Stomach (tissue), 4 donors: ENCODE results near the gene ARHGEF10L.

Source experiments
- EP300 ChIP-seq: sonication (generic); formaldehyde crosslinking; IDR thresholded peaks from one replicate; pipeline ENCODE4 v1.6.1; 2017; ENCODE audit warnings: antibody characterized with exemption
- POLR2A ChIP-seq, 4 donors: fragments of 450-650 bp; IDR thresholded peaks; one replicate each; pipeline ENCODE4 v1.6.1; 2016; ENCODE audit warnings: antibody characterized with exemption in 4 of 4, control low read depth in 2 of 4, mild to moderate bottlenecking in 1 of 4, moderate library complexity in 1 of 4
- POLR2AphosphoS5 ChIP-seq, 3 donors: sonication (generic); formaldehyde crosslinking; IDR thresholded peaks; one replicate each; pipeline ENCODE4 v1.6.1; 2016; ENCODE audit warnings: antibody characterized with exemption in 3 of 3
- TF ChIP-seq, protein P1 (sequence below), 7 experiments: fragments of 450-650 bp in 4 of 7; fragments of 200-600 bp in 3 of 7; sonication (generic) in 3 of 7; IDR thresholded peaks; one replicate each; pipeline ENCODE4 v1.5.1; 2016 to 2019; ENCODE audit warnings: antibody characterized with exemption in 7 of 7, control low read depth in 2 of 7, mild to moderate bottlenecking in 1 of 7

DNA sequence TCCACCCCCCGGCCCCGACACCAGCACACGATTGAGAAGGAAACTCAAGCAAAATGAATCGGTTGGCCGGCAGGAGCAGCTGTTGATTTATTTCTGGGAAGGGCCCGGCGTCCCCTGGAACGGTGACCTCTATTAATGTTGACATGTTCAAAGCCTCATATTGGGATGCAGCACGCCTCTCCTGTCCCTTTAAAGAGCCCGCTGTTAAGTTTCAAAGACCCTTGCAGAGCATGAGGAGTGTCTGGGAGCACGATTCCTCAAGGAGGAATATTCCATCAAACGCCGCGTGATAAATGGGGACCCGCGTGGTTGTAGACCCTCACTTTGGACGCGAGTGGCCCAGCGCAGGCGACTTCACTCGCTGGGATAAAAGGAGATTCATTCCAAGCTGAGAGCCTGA, 194.2 kb downstream of the ARHGEF10L start:
- TF ChIP-seq POLR2A (IDR thresholded peaks at IDR 0.05) (no peak), EP300 (no peak), POLR2AphosphoS5 (IDR thresholded peaks at IDR 0.05) (no peak)
- TF ChIP-seq, protein P1, sequence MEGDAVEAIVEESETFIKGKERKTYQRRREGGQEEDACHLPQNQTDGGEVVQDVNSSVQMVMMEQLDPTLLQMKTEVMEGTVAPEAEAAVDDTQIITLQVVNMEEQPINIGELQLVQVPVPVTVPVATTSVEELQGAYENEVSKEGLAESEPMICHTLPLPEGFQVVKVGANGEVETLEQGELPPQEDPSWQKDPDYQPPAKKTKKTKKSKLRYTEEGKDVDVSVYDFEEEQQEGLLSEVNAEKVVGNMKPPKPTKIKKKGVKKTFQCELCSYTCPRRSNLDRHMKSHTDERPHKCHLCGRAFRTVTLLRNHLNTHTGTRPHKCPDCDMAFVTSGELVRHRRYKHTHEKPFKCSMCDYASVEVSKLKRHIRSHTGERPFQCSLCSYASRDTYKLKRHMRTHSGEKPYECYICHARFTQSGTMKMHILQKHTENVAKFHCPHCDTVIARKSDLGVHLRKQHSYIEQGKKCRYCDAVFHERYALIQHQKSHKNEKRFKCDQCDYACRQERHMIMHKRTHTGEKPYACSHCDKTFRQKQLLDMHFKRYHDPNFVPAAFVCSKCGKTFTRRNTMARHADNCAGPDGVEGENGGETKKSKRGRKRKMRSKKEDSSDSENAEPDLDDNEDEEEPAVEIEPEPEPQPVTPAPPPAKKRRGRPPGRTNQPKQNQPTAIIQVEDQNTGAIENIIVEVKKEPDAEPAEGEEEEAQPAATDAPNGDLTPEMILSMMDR (IDR thresholded peaks at IDR 0.05): no peak
